Erythroblast (primary cell): Measurements from ENCODE around the gene GALNT8.

Experiments
- GATA1 ChIP-seq: IDR thresholded peaks from 2 replicates; pipeline ENCODE4 v1.6.1; 2011; ENCODE audit warnings: low read depth, mild to moderate bottlenecking, control low read depth, low read length, moderate library complexity
- POLR2A ChIP-seq: IDR thresholded peaks from 2 replicates; pipeline ENCODE4 v1.6.1; 2011; ENCODE audit warnings: mild to moderate bottlenecking, low read length

DNA sequence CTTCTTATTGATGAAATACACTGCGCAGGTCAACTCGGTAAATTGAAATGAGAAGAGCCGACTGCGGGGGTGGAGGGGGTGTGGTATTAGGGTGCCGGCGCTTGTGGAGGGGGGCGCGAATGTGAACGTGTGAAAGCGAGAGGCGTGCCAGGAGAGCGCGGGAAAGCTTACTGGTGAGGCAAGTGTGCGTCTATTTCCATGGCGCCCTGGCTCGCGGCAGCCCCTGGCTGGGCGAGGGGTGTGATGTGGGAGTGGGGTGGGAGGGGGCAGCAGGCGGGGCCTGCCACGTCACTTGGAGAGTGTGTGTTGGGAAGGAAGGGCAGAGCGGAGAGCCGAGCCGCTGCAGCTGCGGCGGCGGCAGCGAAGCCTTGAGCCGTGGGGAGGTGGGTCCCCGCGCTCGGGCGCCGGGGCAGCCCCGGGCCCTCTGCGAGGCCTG, 88.8 kb downstream of the GALNT8 start:
- TF ChIP-seq POLR2A = no peak
- TF ChIP-seq GATA1 = no peak
